Thoracic aorta (tissue), 2 donors: ENCODE results near the gene ASTN2. TPM values are rescaled to one million over a fixed set of nuclear protein-coding genes. Genes with fewer than 3 reads are reported as not detected.

ENCODE experiments used
- ATAC-seq: fragments of 150-250 bp; one replicate; pipeline ENCODE4 v1.8.0; 2017; ENCODE audit warnings: low read depth; ENCODE audit not compliant: insufficient number of reproducible peaks, low FRiP score
- DNase-seq: peaks from one replicate; pipeline ENCODE4 v3.0.0-alpha.2; 2020; ENCODE audit warnings: low spot score
- H3K27ac ChIP-seq, 2 donors: fragments of 200-600 bp; sonication (generic); 1 replicate in 1 of 2; 2 replicates in 1 of 2; pipeline ENCODE4 v1.5.1; 2016; ENCODE audit warnings: mild to moderate bottlenecking in 2 of 2, moderate library complexity in 2 of 2
- H3K27me3 ChIP-seq: fragments of 200-600 bp; sonication (generic); replicated peaks from 2 replicates; pipeline ENCODE4 v1.6.0; 2016; ENCODE audit warnings: mild to moderate bottlenecking; ENCODE audit not compliant: insufficient read depth
- H3K36me3 ChIP-seq: fragments of 200-600 bp; sonication (generic); one replicate; pipeline ENCODE4 v1.5.1; 2016
- H3K4me1 ChIP-seq, 2 donors: fragments of 200-600 bp; sonication (generic); 1 replicate in 1 of 2; 2 replicates in 1 of 2; pipeline versions ENCODE4 v1.5.1 to v1.6.0; 2016; ENCODE audit warnings: low read depth in 2 of 2, mild to moderate bottlenecking in 1 of 2; ENCODE audit not compliant: control insufficient read depth in 1 of 2
- H3K4me3 ChIP-seq: fragments of 200-600 bp; sonication (generic); 2 replicates; pipeline ENCODE4 v1.5.1; 2016; ENCODE audit warnings: mild to moderate bottlenecking
- H3K9me3 ChIP-seq: fragments of 200-600 bp; sonication (generic); 2 replicates; pipeline ENCODE4 v1.5.1; 2016
- total RNA-seq, 2 donors: library from RNA; depleted of rRNA; stranded (reverse); fragments of >200 nt; gene quantifications; one replicate each; pipeline versions ENCODE4 v1.1.0 to v1.2.3, GENCODE V29; 2016
- TF ChIP-seq, protein P1 (sequence below): fragments of 200-600 bp; sonication (generic); IDR thresholded peaks from one replicate; pipeline ENCODE4 v1.5.1; 2019; ENCODE audit warnings: antibody characterized with exemption

Gene ASTN2
- total RNA-seq, 2 donors from 2014 or later: 6.8 to 7.1 TPM

DNA sequence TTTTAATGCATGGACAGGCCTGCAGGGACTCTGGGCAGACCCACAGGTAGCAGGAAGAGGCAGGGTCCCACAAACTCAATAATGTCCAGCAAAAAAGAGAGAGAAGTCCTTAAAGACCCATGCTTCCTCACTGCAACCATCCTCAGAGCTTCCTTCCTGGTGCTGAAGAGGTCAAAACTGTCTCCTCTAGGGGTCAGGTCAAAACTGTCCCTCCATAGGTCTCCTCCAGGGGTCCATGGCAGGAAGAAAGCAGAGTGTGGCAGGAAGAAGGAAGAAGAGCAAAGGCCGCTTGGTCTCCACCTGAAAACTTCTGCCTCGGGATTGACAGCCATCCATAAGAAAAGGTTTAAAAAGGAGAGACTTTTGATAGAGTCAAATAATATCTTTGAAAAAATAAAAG lies 989.6 kb downstream of the ASTN2 start:
- DNase-seq: no peak
- Histone ChIP-seq H3K27ac (no peak overlapping the region), H3K27me3 (no peaks in the 10 kb centered on the region), H3K4me1 (no peaks in the 10 kb centered on the region), H3K4me3 (no peak overlapping the region), H3K36me3 (peaks cover 3% of the 10 kb centered on the region), H3K9me3 (no peaks in the 10 kb centered on the region)
- TF ChIP-seq, protein P1, sequence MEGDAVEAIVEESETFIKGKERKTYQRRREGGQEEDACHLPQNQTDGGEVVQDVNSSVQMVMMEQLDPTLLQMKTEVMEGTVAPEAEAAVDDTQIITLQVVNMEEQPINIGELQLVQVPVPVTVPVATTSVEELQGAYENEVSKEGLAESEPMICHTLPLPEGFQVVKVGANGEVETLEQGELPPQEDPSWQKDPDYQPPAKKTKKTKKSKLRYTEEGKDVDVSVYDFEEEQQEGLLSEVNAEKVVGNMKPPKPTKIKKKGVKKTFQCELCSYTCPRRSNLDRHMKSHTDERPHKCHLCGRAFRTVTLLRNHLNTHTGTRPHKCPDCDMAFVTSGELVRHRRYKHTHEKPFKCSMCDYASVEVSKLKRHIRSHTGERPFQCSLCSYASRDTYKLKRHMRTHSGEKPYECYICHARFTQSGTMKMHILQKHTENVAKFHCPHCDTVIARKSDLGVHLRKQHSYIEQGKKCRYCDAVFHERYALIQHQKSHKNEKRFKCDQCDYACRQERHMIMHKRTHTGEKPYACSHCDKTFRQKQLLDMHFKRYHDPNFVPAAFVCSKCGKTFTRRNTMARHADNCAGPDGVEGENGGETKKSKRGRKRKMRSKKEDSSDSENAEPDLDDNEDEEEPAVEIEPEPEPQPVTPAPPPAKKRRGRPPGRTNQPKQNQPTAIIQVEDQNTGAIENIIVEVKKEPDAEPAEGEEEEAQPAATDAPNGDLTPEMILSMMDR: no peak
- ATAC-seq: no peak

DNA sequence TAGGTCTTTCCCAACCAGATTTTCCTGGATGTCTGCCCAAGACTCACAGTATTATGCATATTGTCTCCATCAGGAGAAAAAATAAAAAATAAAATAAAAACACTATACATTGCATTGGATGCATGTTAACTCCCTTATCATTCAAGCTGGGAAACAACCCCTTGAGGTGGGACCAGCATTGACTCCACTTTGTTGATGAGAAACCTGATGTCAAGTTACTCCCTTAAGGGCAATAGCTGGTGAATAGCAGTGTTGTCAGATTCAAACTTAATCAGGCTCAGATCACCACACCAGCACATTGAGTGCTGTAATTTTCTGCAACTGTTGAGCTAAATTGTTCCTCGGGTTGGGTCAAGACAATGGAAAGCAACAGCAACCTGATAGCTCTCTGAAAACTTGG lies 991.7 kb downstream of the ASTN2 start:
- Histone ChIP-seq H3K27me3 (no peaks in the 10 kb centered on the region), H3K4me1 (no peaks in the 10 kb centered on the region), H3K4me3 (no peak overlapping the region), H3K36me3 (peaks cover 3% of the 10 kb centered on the region), H3K27ac (no peak overlapping the region), H3K9me3 (no peaks in the 10 kb centered on the region)
- no peak for ATAC-seq
- no peak for DNase-seq
- TF ChIP-seq, protein P1: no peak

DNA sequence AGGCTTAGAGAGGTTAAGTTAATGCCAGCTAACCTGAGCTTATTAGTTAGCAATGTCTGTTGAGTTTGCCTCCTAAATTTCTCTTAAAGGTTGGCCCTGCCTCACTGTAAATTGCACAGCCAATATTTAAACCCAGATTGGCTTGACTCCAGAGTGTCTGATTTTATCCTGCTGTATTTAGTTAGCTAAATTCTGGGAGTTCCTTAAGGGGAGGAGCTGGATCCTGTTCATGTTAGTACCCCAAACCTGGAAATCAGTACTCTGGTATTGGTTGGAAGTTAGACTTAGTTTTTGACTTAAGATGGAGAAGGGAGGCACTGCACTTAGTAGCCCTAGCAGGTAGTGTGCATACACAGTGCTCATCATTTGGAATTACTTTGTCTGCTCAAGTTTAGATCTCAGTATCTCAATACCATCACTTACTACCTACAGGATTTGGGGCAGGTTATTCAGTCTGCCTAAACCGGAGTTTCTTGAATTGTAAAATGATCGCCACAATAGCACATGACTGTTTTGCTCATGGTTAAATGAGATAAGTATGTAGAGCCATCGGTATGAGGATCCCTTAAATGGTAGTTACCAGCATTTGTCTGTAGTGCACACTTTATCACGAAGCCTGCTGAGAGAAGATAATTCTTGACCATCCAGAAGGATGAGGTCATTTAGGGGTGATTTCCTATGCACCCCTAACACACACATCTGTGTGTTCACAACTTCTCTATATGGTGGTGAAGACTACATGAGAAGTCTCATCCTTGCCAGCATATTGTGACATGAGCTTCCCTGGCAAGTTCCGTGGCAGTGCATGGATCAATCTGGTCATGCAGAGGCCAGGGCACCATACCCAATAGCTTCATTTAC lies 992.5 kb downstream of the ASTN2 start:
- no peaks in the 10 kb centered on the region for H3K27me3 ChIP-seq
- TF ChIP-seq, protein P1: no peak
- no peaks in the 10 kb centered on the region for H3K9me3 ChIP-seq
- no peak overlapping the region for H3K4me3 ChIP-seq
- no peaks in the 10 kb centered on the region for H3K4me1 ChIP-seq
- ATAC-seq (no peak), DNase-seq (no peak)
- peaks cover 3% of the 10 kb centered on the region for H3K36me3 ChIP-seq
- H3K27ac ChIP-seq: no peak overlapping the region

DNA sequence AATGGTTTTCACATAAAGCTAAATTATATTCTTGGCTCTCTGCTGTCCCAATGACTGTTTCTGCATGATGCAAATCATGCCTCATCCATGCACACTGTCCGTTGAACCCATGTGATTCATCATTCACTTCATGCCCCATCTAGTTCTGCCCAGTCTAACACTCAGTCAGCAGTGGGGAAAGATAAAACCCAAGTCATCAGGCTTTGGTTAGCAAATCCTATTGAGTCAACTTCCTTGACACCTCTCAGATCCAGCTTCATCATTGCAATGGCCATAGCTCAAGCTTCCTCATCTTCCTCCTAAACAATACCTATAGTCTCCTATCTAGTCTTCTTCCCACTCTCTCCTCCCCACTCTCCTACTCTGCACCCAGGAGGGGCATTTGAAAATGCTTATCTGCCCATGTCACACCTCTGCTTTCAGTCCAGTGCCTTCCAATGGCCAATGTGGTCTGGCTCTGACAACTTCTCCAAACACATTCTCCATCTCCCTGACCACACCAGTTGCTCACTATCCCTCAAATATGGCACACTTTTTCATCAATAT lies 993.8 kb downstream of the ASTN2 start:
- Histone ChIP-seq H3K27me3 (no peaks in the 10 kb centered on the region), H3K4me1 (no peaks in the 10 kb centered on the region), H3K36me3 (peaks cover 3% of the 10 kb centered on the region), H3K9me3 (no peaks in the 10 kb centered on the region), H3K27ac (no peak overlapping the region), H3K4me3 (no peak overlapping the region)
- DNase-seq: no peak
- TF ChIP-seq, protein P1: no peak
- ATAC-seq: no peak

DNA sequence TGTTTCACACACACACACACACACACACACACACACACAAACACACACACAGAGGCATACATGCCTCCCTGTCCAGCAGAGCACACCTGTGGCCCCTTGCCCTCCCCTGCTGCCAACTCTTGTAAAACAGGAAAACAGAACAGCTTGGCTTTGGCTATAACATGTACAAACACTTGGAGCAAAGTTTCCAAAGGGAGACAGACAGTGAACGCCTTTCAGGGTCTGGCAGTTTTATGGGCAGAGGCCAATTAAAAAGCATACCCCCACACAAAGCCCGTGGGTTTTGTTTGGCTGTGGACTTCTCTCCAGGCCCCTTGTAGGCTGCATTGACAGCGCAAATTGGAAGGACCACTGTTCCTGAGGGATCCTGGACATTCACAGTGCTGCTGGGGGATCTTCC lies 995.7 kb downstream of the ASTN2 start:
- H3K9me3 ChIP-seq: no peaks in the 10 kb centered on the region
- TF ChIP-seq, protein P1: no peak
- H3K36me3 ChIP-seq: no peaks in the 10 kb centered on the region
- no peak overlapping the region for H3K4me3 ChIP-seq
- no peak for DNase-seq
- H3K4me1 ChIP-seq: no peaks in the 10 kb centered on the region
- ATAC-seq: no peak
- H3K27me3 ChIP-seq: no peaks in the 10 kb centered on the region
- no peak overlapping the region for H3K27ac ChIP-seq
